MV-4-11 (cell line): ENCODE data around the gene ABHD17C.

Experiments
- DNase-seq: peaks from one replicate; lab custom pipeline; 2025; lab: John Stamatoyannopoulos, UW

The ABHD17C gene

DNA sequence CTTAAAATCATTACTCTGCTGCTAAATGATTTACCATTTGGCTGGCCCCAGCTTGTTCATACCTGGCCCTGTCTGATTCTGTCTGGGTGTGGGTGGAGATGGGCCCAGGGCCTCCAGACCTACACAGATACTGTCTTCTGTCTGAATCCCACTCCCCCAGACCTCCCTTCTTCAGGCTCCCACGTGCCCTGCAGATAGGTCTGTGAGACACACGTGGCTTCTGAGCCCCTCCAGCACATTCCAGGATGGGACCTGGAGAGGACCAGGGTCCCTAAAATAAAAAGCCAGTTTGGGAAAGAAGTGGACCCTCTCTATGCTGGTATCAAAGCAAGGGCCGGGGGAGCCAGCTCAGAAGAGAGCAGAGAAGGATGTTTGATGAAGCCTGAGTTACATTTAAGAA lies 69.4 kb downstream of the ABHD17C start:
- no peak for DNase-seq

DNA sequence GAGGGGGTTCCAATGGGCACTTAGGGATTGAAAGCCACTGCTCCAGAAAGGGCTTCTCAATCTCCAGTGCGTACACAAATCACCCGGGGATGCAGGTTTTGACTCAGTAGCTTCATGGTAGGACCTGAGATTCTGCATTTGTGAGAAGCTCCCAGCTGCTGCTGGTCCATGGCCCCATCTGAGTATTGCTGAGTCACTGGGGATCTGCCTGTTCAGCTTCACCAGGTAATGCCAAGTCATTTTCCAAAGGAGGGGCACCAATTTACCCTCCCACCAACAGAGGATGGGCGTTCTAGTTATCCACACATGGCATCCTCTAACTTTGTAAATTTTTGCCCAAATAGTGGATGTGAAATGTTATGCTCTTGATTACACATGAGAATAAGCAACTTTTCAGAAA lies 71.2 kb downstream of the ABHD17C start:
- no peak for DNase-seq

DNA sequence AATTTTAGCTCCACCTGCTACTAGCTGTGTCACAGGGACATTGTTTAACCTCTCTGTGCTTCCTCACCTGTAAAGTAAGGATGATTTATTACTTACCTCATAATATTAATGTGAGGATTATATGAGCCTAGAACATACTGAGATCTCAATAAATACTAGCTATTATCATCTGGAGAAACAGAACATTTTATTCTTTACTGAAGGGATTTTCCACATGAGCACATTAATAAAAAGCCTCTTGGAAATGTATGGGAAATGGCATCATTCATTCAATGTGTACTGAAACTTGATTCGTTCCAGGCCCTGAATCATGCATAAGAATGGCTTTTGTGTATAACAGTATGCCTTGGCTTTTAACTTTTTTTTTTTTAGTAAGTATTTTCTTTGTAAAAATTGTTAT lies 73.0 kb downstream of the ABHD17C start:
- DNase-seq, result no peak

DNA sequence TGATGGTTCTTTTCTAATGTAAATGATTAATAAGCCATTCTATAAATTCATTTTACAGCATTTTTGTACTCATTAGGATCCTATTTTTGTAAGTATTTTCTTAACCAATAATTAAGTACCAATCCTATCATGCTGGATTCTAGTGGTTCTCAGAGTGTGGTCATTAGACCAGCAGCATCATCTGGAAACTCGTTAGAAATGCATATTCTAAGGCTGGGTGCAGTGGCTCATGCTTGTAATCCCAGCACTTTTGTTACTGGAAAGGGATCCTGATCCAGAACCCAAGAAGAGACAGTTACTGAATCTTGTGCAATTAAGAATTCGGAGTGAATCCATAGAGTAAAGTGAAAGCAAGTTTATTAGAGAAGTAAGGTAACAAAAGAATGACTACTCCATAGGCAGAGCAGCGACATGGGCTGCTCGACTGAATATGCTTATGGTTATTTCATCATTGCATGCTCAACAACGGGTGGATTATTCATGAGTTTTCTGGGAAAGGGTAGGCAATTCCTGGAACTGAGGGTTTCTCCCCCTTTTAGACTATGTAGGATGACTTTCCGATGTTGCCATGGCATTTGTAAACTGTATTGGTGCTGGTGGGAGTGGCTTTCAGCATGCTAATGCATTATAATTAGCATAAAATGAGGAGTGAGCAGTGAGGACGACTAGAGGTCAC lies 74.2 kb downstream of the ABHD17C start:
- peak; percentile 46 for DNase-seq

DNA sequence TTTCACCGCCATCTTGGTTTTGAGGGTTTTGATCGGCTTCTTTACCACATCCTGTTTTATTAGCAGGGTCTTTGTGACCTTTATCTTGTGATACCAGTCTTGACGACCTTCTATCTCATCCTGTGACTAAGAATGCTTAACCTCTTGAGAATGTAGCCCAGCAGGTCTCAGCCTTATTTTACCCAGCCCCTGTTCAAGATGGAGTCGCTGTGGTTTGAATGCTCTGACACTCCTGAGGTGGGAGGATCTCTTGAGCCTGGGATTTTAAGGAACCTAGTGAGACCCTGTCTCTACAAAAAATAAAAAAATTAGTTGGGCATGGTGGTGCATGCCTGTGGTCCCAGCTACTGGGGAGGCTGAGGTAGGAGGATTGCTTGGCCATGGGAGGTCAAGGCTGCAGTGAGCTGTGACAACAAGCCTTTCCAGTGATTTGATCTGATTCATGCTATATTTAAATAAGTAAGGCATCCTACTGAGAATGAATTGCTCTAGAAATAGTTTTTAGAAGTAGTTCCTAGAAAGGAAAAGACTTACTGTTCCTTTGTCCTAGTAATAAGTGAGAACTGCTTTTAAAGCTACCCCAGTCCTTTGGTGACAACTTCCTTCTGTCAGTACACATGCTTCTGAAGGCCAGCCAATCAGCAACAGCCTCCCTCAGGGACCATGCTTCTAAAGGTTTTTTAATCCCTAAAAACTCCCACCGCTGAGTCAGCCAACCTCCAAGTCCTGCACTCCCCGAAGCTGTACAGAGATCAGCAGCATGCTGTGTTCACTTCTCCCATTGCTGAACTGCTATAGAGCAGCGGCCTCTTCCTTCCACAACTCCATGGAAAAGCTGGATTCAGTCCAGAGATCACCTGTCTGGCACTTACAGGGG lies 75.0 kb downstream of the ABHD17C start:
- peak; percentile 52 for DNase-seq

DNA sequence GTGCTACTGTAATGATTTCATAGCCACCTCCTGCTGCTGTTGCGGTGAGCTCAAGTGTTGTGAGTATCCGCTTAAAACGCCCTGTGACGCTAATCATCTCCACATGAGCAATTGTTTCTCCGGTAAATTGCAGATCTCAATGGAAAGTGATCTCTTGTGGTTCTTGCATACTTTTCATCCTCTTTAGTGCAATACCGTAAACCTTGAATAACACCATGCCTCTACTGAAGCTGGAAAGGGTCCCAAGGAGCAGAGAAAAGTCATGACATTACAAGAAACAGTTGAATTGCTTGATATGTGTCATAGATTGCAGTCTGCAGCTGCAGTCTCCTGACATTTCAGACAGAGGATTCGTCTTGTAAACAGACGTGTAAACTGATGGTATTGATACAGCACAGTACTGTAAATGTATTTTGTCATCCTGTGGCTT lies 78.0 kb downstream of the ABHD17C start:
- DNase-seq, result no peak

DNA sequence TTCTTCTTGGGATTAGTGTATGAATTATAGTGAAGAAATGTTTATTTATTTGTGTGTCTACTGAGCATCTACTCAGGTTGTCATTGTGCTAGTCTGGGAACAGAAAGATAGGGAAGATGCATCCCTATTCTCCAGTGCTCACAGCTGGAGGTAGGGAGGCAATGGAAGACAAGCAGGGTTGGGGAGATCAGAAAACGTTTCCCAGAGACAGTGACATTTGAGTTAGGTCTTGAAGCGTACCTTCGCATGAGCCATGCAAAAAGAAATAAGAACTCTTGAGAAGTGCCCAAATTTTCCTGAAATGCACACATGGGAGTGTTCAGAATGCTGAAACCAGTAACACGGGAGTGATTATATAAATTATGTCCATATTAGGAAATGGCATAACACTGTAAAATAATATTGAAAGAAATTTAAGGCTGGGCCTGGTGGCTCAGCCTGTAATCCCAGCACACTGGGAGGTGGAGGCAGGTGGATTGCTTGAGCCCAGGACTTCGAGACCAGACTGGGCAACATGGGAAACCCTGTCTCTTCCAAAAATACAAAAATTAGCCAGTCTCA lies 78.8 kb downstream of the ABHD17C start:
- DNase-seq, result no peak

DNA sequence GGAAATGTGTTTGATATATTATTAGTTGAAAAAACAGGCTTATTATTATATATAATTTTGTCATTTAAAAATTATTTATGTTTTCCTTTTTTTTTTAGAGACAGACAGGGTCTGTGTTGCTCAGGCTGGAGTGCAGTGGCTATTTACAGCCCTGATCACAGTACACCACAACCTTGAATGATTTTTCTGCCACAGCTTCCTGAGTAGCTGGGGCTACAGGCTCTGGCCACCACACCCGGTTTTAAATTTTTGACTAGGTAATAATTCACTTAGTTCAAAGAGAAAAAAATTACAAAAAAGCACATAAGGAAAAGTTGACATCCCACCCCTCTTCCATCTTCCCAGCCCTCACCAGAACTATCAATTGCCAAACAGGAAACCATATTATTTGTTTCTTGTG lies 79.4 kb downstream of the ABHD17C start:
- DNase-seq, result peak; percentile 6

DNA sequence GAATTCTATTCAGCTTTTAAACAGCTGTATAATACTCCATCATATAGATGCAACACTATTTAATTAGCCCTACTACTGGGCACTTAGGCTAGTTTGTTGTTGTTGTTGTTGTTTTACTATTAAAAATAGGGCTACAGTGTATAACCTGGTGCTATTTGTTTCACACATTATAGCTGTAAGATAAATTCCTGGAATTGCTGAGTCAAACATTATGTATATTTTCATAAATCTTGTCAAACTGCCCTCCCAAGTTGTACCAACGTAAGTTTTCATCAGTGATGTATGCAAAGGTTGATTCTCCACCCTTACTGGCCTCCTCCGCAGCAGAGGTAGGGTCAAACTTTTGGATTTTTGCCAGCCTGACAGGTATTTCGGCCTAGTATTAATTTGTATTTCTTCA lies 80.2 kb downstream of the ABHD17C start:
- no peak for DNase-seq

DNA sequence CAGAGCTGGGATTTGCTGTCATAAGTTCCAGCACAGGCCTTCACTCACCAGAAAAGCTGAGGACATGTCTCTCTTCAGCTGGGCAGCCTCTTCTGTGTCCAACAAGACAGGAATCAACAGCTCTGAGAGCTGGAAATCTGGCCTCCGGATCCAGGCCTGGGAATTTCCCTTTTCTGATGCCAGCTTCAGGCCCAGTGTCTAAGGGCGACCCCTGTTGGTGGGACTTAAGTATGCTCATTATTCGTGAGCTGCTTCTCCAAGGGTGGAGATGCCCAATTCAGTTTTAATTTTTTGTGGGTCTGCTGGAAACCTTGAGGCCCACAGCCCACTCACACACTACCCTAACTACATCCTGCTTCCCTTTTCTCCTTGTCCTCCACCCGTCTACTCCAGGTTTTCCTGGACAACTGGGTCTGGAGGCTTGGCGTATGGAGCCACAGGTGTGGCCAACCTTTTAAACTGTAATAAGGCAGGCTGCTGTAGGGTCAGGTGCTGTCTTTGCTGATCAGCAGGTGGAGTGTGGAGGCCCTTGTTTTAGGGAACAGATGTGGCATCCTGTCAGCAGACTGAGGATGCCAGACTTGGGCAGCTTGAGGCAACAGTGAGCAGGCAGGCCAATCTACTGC lies 81.4 kb downstream of the ABHD17C start:
- peak; percentile 50 for DNase-seq

DNA sequence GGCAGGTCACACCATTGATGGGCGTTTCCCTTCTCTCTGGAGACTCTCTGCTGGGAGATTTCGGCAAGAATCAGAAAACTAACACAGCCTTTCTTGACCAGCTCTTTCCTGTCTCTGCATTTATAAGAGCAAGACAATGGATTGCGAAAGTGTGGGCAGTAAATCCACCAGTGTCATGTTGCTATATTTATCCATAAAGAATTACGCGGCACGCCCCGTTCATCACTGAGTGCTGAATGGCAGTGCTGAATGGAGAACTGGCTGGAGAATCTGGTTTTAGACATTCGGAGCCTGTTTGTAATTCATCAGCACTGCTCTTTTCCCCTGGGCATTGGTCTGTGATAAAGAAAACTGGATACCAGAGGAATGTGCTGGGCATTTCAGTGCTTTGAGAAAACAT lies 82.0 kb downstream of the ABHD17C start:
- DNase-seq, result peak; percentile 96

DNA sequence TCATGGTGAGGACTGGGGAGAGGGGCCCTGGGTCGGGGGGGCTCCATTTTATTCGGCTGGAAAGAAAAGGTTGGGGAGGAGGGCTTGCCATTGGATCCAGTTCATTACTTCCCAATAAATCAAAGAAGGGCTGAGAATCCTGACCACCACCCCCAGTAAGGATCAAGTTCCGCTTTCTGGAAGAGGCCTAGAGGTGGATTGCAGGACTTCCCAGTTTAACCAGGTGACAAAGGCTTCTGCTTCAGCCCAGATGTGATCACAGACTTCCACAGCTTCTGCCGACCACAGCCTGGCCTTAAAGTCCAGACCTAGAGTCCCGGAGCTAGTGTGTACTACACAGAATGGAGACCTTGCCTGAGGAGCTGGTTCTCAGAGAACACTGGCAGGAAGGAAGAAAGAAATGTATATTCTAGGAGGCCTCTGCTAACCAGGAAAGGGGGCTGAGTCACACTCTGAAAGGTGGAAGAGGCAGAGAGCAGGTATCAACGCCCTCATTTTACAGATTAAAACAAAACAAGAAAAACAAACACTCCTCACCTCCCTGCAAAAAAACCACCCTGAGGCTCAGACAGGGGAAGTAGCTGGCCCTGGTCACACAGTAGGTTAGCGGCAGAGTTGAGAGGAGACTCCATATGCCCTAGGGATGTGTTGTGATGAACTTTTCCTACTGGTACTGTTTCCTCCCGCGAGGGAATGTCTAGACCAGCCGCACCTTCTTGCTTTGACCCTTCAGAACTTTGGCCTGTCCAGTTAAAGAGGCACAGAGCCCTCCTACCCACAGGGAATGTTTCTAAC lies 82.9 kb downstream of the ABHD17C start:
- DNase-seq, result peak; percentile 6

DNA sequence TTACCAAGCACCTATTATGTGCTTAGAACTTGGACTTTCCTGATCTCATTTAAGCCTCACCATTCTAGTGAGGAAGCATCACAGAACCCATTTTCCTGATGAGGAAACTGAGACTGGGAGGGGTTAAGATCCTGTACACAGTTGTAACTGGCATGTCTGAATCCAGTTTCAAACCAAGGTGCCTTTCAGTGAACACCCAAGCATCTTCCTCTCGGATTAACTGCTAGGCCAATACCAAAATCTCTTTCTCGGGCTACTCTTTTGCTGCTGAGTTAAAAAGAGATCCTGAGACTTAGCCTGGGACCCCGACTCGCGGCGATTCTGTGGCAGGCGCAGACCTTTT lies 83.5 kb downstream of the ABHD17C start:
- no peak for DNase-seq

DNA sequence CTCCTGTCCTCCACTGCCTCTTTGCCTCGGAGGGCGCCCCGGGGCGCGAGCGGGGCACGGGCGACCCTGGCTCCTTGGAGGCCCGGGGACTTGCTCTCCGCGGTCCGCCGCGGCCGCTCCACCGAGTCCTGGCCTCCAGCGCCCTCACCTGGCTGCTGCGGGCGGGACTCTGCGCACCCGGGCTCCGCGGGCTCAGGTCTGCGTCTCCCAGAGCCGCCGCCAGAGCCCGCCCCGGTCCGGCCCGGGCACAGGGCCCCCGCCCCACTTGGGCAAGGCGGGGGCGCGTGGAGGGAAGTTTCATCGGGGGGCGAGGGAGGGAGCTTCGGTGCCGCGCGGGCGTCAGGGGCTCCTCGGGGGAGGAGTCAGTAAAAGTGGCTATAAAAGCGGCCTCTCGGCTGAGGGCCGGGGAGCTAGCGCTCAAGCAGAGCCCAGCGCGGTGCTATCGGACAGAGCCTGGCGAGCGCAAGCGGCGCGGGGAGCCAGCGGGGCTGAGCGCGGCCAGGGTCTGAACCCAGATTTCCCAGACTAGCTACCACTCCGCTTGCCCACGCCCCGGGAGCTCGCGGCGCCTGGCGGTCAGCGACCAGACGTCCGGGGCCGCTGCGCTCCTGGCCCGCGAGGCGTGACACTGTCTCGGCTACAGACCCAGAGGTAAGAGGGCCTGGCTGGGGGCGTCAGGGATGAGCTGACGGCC lies 84.0 kb downstream of the ABHD17C start, which contains the start of gene CEMIP:
Gene CEMIP, plus strand, starts transcription at position 407 of the 694 bp plus-strand sequence. CDS start 94,510 bp downstream, outside the sequence.
- no peak for DNase-seq

DNA sequence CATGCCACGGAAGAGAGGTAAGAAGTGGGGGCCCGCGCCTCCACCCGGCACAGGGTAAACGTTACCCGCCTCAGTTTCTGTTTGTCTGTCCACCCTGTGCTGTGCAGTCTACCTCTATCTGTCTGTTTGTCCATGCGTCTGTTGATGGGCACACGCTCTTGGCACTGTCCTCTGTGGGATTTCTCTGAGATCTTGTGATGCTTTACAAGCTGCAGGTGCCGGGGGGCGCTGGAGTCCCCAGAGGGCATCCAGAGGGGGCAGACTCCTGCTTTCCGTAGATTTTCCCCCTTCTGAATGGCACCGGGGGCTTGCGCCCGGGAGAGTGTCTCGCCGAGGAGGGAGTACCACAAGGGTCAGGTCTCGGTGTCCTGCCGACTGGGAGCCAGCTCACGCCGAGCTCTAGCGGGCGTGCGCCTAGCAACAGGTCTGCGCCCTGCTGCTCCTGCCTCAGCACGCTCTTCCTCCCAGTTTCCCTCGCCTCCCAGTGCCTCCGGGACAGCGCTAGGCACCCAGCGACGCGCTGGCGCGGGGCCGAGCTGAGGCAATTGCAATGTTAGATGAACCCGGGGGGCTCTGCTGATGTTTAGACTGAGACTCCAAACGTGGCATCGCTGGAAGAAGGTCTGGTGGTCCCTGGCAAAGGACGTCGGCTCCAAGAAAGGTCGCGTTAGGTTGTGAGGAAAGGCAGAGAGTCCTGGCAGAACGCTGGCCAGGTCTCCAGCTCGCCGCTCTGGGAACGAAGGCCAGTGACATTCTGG lies 84.7 kb downstream of the ABHD17C start:
- DNase-seq, result no peak

DNA sequence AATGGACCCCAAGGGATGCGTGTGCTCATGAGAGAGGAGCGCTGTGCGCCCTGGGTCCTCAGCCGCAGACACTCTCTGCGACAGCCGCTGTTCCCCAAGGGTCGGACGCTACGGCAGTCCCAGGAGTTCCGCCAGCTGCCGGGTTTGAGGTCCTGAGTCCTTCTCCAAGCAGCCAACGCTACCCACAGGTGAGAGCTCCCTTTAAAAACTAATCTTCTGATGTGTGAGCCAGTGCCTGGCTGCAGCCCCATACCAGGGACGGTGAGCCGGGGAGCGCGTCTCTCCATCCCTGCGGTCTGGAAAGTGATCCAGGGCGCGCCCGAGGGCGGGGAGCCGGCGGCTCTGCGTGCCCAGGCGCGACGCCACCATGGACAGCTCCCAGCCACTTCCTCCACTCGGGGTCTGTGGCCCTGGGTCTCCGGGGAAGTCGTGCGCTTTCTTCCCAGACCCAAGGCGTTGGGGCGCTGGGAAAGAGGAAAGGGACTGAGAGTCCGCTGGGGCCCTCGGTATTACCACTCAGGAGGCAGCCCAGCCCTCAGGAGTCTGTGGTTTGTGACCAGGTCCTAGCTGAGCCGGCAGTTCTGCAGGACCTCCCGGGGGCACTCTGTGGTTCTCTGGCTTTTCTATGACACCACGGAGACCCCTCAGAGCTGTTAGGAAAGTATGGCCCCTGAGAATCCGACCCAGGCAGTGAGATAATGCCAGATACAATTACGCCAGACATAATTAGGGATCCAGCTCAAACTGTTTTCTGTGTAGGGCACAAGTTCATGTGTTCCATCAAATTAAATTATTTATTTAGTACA lies 85.5 kb downstream of the ABHD17C start:
- DNase-seq, result no peak

DNA sequence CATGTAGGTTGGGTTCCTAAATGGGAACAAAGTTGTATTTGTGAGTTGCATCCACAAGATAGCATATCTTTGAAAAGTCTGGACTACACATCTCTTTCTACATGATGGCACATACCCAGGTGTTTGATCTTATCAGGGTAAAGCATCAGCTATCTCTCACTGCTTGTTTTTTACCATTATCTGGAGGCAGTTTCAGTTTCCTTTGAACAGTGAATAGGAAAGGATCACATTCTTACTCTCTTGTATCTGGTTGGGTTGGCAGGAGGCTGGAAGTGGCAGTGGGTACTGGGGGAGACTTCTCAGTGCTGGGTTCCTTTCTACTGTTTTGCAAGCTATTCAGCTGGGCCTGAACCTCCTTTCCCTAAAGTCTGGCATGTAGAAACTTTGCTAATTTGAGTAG lies 88.2 kb downstream of the ABHD17C start:
- no peak for DNase-seq

DNA sequence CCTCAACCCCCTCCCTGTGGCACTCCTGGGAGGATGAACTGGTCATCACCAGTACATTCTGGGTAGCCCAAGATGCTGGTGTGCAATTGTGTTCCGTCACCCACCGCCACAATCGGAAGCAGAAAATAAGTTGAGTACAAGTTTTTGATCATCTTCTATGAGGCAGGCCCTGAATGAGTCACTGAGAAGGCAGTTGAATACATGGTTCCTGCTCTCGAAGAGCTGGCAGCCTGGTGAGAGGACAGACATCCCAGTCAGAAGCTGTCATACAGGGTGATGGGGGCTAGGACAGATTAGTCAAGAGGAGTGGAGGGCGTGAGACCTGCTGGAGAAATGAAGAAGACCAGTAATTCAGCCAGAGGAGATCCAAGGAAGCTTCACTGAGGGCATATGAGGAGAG lies 90.2 kb downstream of the ABHD17C start:
- no peak for DNase-seq

DNA sequence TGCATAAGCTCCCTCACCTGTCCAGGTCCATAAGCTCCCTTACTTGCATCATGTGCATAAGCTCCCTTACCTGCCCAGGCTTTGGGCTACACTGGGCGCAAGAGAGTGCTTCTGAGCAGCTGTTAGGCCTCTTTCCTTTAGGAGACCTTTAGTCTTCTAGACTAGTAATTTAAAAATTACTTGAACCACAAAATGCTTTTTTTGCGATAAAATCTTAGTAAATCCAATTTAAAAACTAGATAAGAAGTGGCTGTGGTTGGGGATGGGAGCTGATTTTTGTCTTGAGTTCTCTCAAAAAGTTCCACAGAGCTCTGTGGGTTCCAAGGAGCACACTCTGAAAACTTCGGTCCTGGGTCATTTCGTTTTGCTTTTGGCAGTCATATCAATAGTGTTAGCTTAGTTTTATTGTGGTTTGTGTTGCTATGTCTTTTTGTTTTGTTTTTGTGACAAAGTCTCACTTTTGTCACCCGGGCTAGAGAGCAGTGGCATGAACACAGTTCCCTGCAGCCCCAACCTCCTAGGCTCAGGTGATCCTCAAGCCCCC lies 90.8 kb downstream of the ABHD17C start:
- DNase-seq, result no peak
